ENCODE data around the gene RGS9.

The RGS9 gene

GRCh38 chr17:65225061-65225460 lies 87.9 kb downstream of the RGS9 start:
- no peaks in the 10 kb centered on the region for H3K36me3 ChIP-seq (replicated peaks; ENCODE audit: insufficient read depth, low read length)
- no peaks in the 10 kb centered on the region for H3K9me2 ChIP-seq (replicated peaks; ENCODE audit: insufficient read depth, low read length)
- no peaks in the 10 kb centered on the region for H3K27me3 ChIP-seq (replicated peaks; ENCODE audit: insufficient read depth, low read length)
- no peak overlapping the region for H3K9ac ChIP-seq (ENCODE audit: low read length)
- no peak overlapping the region for H3K4me3 ChIP-seq (ENCODE audit: low read length)
- no peaks in the 10 kb centered on the region for H3K79me2 ChIP-seq (ENCODE audit: low read length)
- H4K20me1 ChIP-seq (ENCODE audit: insufficient read depth, low read length) = no peaks in the 10 kb centered on the region
- no peak overlapping the region for H3K27ac ChIP-seq (ENCODE audit: low read length)
- no peak for DNase-seq
- H3F3A ChIP-seq (ENCODE audit: insufficient read depth, low read length) = no peaks in the 10 kb centered on the region
- H3K9me3 ChIP-seq (replicated peaks; ENCODE audit: insufficient read depth, low read length) = no peaks in the 10 kb centered on the region
- H3K4me1 ChIP-seq (ENCODE audit: low read length) = no peaks in the 10 kb centered on the region
- no peak overlapping the region for H3K4me2 ChIP-seq (ENCODE audit: low read depth, low read length)
- no peak overlapping the region for H2AFZ ChIP-seq (ENCODE audit: low read length)
- TF ChIP-seq EZH2 (optimal IDR thresholded peaks at IDR 0.05; ENCODE audit: low read depth, low read length) (no peak), EZH2phosphoT487 (IDR thresholded peaks at IDR 0.05; ENCODE audit: low read length) (no peak)
- TF ChIP-seq, protein P1, sequence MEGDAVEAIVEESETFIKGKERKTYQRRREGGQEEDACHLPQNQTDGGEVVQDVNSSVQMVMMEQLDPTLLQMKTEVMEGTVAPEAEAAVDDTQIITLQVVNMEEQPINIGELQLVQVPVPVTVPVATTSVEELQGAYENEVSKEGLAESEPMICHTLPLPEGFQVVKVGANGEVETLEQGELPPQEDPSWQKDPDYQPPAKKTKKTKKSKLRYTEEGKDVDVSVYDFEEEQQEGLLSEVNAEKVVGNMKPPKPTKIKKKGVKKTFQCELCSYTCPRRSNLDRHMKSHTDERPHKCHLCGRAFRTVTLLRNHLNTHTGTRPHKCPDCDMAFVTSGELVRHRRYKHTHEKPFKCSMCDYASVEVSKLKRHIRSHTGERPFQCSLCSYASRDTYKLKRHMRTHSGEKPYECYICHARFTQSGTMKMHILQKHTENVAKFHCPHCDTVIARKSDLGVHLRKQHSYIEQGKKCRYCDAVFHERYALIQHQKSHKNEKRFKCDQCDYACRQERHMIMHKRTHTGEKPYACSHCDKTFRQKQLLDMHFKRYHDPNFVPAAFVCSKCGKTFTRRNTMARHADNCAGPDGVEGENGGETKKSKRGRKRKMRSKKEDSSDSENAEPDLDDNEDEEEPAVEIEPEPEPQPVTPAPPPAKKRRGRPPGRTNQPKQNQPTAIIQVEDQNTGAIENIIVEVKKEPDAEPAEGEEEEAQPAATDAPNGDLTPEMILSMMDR (IDR thresholded peaks at IDR 0.05; ENCODE audit: low read length) = no peak

- no peaks in the 10 kb centered on the region for H3F3A ChIP-seq (ENCODE audit: insufficient read depth, low read length)
- no peak overlapping the region for H3K27ac ChIP-seq (ENCODE audit: low read length)
- H3K27me3 ChIP-seq (replicated peaks; ENCODE audit: insufficient read depth, low read length) = no peaks in the 10 kb centered on the region
- no peak overlapping the region for H3K9ac ChIP-seq (ENCODE audit: low read length)
- H3K4me2 ChIP-seq (ENCODE audit: low read depth, low read length) = no peak overlapping the region
- TF ChIP-seq EZH2 (optimal IDR thresholded peaks at IDR 0.05; ENCODE audit: low read depth, low read length) (no peak), EZH2phosphoT487 (IDR thresholded peaks at IDR 0.05; ENCODE audit: low read length) (no peak)
- TF ChIP-seq, protein P1 (IDR thresholded peaks at IDR 0.05; ENCODE audit: low read length) = no peak
- H2AFZ ChIP-seq (ENCODE audit: low read length) = no peak overlapping the region
- no peaks in the 10 kb centered on the region for H4K20me1 ChIP-seq (ENCODE audit: insufficient read depth, low read length)
- H3K36me3 ChIP-seq (replicated peaks; ENCODE audit: insufficient read depth, low read length) = no peaks in the 10 kb centered on the region
- no peaks in the 10 kb centered on the region for H3K9me3 ChIP-seq (replicated peaks; ENCODE audit: insufficient read depth, low read length)
- no peak for DNase-seq
- H3K4me3 ChIP-seq (ENCODE audit: low read length) = no peak overlapping the region
- H3K79me2 ChIP-seq (ENCODE audit: low read length) = no peaks in the 10 kb centered on the region
- H3K4me1 ChIP-seq (ENCODE audit: low read length) = no peaks in the 10 kb centered on the region
- no peaks in the 10 kb centered on the region for H3K9me2 ChIP-seq (replicated peaks; ENCODE audit: insufficient read depth, low read length)
Measured at GRCh38 chr17:65226227-65226626, 89.1 kb downstream of the RGS9 start.

GRCh38 chr17:65227637-65228036 lies 90.5 kb downstream of the RGS9 start:
- no peak overlapping the region for H2AFZ ChIP-seq (ENCODE audit: low read length)
- H3K4me1 ChIP-seq (ENCODE audit: low read length) = no peaks in the 10 kb centered on the region
- no peaks in the 10 kb centered on the region for H3K27me3 ChIP-seq (replicated peaks; ENCODE audit: insufficient read depth, low read length)
- H3K36me3 ChIP-seq (replicated peaks; ENCODE audit: insufficient read depth, low read length) = no peaks in the 10 kb centered on the region
- H3K9me2 ChIP-seq (replicated peaks; ENCODE audit: insufficient read depth, low read length) = no peaks in the 10 kb centered on the region
- no peak overlapping the region for H3K27ac ChIP-seq (ENCODE audit: low read length)
- no peaks in the 10 kb centered on the region for H3K9me3 ChIP-seq (replicated peaks; ENCODE audit: insufficient read depth, low read length)
- no peaks in the 10 kb centered on the region for H3F3A ChIP-seq (ENCODE audit: insufficient read depth, low read length)
- no peaks in the 10 kb centered on the region for H3K79me2 ChIP-seq (ENCODE audit: low read length)
- TF ChIP-seq EZH2 (optimal IDR thresholded peaks at IDR 0.05; ENCODE audit: low read depth, low read length) (no peak), EZH2phosphoT487 (IDR thresholded peaks at IDR 0.05; ENCODE audit: low read length) (no peak)
- TF ChIP-seq, protein P1 (IDR thresholded peaks at IDR 0.05; ENCODE audit: low read length) = no peak
- H4K20me1 ChIP-seq (ENCODE audit: insufficient read depth, low read length) = no peaks in the 10 kb centered on the region
- no peak overlapping the region for H3K9ac ChIP-seq (ENCODE audit: low read length)
- DNase-seq = no peak
- H3K4me2 ChIP-seq (ENCODE audit: low read depth, low read length) = no peak overlapping the region
- no peak overlapping the region for H3K4me3 ChIP-seq (ENCODE audit: low read length)

All from MM.1S (cell line).